ENCODE results near the gene RASSF10. TPM values are rescaled to one million over a fixed set of nuclear protein-coding genes. Genes with fewer than 3 reads are reported as not detected.
"Not testable (repeated sequence)": the region's sequence is repeated elsewhere in the genome, so short reads cannot be mapped to it uniquely, and the experiment has no call there.

The RASSF10 gene
- total and polyA plus RNA-seq, 5 experiments from 2014 or later = not detected

- DNase-seq = no peak
- Mint-ChIP-seq H3K36me3 (no peaks in the 10 kb centered on the region), H3K4me3 (no peak overlapping the region), H3K27me3 (peaks cover 14 to 47% (median 32%) of the 10 kb centered on the region in 5 donors), H3K9me3 (no peaks in the 10 kb centered on the region), H3K4me1 (no peaks in the 10 kb centered on the region), H3K27ac (no peak overlapping the region)
- POLR2A ChIA-PET = no interaction called here
- ATAC-seq = no peak
These were observed 27.1 kb downstream of the RASSF10 start for GRCh38 chr11:13036235-13036634.

GRCh38 chr11:13038366-13038765 is 29.2 kb downstream of the RASSF10 start:
- no peak overlapping the region for H3K4me3 Mint-ChIP-seq
- H3K27me3 Mint-ChIP-seq = peaks cover 15 to 47% (median 32%) of the 10 kb centered on the region in 5 donors
- no peaks in the 10 kb centered on the region for H3K36me3 Mint-ChIP-seq
- H3K9me3 Mint-ChIP-seq = no peaks in the 10 kb centered on the region
- POLR2A ChIA-PET = interaction anchor here (0.6 kb wide), 1 partner anchor 691 kb away, joined by 4 read pairs; no protein-coding TSS in a partner anchor
- H3K27ac Mint-ChIP-seq = no peak overlapping the region
- DNase-seq (no peak), ATAC-seq (no peak)
- H3K4me1 Mint-ChIP-seq = no peaks in the 10 kb centered on the region

DNA sequence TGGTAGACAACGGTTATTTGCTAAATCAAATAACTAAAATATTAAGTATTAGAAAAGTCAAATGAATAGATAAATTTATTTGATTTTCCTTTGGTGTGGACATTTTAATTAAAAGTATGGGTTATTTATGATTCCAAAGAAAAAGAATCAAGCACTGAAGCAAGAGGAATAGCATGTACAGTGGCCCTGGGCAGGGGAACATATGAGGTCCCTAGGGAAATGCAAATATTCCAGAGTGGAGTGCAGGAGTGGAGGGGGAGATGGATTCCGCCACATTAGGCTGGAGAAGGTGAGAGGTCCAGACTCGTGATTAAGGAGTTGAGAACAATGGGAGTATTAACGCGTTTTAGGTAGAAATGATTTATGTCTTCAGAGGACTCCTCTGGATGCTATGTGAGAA is 30.0 kb downstream of the RASSF10 start:
- no peaks in the 10 kb centered on the region for H3K36me3 Mint-ChIP-seq
- no peak overlapping the region for H3K4me3 Mint-ChIP-seq
- DNase-seq = no peak
- no peaks in the 10 kb centered on the region for H3K9me3 Mint-ChIP-seq
- H3K27me3 Mint-ChIP-seq = peaks cover 15 to 42% (median 30%) of the 10 kb centered on the region in 5 donors
- no peak overlapping the region for H3K27ac Mint-ChIP-seq
- POLR2A ChIA-PET = no interaction called here
- ATAC-seq = no peak
- H3K4me1 Mint-ChIP-seq = no peaks in the 10 kb centered on the region

- Mint-ChIP-seq H3K4me1 (no peaks in the 10 kb centered on the region), H3K36me3 (no peaks in the 10 kb centered on the region), H3K4me3 (no peak overlapping the region), H3K9me3 (no peaks in the 10 kb centered on the region), H3K27ac (no peak overlapping the region), H3K27me3 (peaks cover 8 to 23% (median 15%) of the 10 kb centered on the region in 5 donors)
- POLR2A ChIA-PET = no interaction called here
- no peak for DNase-seq
- no peak for ATAC-seq
These were observed 31.9 kb downstream of the RASSF10 start for GRCh38 chr11:13040969-13041561.

- H3K27ac Mint-ChIP-seq = no peak overlapping the region
- peaks cover 5 to 16% (median 9%) of the 10 kb centered on the region in 5 donors for H3K27me3 Mint-ChIP-seq
- H3K9me3 Mint-ChIP-seq = no peaks in the 10 kb centered on the region
- no peak for ATAC-seq
- POLR2A ChIA-PET = no interaction called here
- no peak for DNase-seq
- no peak overlapping the region for H3K4me3 Mint-ChIP-seq
- H3K36me3 Mint-ChIP-seq = no peaks in the 10 kb centered on the region
- no peaks in the 10 kb centered on the region for H3K4me1 Mint-ChIP-seq
These were observed 33.8 kb downstream of the RASSF10 start for GRCh38 chr11:13042873-13043342.

GRCh38 chr11:13043912-13044628 is 35.0 kb downstream of the RASSF10 start:
- DNase-seq = no peak
- Mint-ChIP-seq H3K27ac (no peak overlapping the region), H3K36me3 (no peaks in the 10 kb centered on the region), H3K4me3 (no peak overlapping the region), H3K9me3 (no peaks in the 10 kb centered on the region), H3K4me1 (no peaks in the 10 kb centered on the region), H3K27me3 (peaks cover 5 to 9% (median 7%) of the 10 kb centered on the region in 5 donors)
- no peak for ATAC-seq
- POLR2A ChIA-PET = no interaction called here

- ATAC-seq, POLR2A ChIA-PET, H3K36me3 Mint-ChIP-seq: not testable (repeated sequence)
These were observed 36.0 kb downstream of the RASSF10 start for GRCh38 chr11:13045089-13045488.

GRCh38 chr11:13045734-13046133 is 36.6 kb downstream of the RASSF10 start:
- Mint-ChIP-seq H3K36me3 (no peaks in the 10 kb centered on the region), H3K27ac (no peak overlapping the region), H3K27me3 (peaks cover 5 to 16% (median 10%) of the 10 kb centered on the region in 5 donors), H3K4me3 (no peak overlapping the region), H3K4me1 (no peaks in the 10 kb centered on the region), H3K9me3 (no peaks in the 10 kb centered on the region)
- ATAC-seq (no peak), DNase-seq (no peak)
- POLR2A ChIA-PET = no interaction called here

More at GRCh38 chr11:13045089-13045488, 36.0 kb downstream of the RASSF10 start:
- not testable (repeated sequence) for H3K4me3 Mint-ChIP-seq, H3K27me3 Mint-ChIP-seq, DNase-seq, H3K27ac Mint-ChIP-seq, H3K4me1 Mint-ChIP-seq, H3K9me3 Mint-ChIP-seq

DNA sequence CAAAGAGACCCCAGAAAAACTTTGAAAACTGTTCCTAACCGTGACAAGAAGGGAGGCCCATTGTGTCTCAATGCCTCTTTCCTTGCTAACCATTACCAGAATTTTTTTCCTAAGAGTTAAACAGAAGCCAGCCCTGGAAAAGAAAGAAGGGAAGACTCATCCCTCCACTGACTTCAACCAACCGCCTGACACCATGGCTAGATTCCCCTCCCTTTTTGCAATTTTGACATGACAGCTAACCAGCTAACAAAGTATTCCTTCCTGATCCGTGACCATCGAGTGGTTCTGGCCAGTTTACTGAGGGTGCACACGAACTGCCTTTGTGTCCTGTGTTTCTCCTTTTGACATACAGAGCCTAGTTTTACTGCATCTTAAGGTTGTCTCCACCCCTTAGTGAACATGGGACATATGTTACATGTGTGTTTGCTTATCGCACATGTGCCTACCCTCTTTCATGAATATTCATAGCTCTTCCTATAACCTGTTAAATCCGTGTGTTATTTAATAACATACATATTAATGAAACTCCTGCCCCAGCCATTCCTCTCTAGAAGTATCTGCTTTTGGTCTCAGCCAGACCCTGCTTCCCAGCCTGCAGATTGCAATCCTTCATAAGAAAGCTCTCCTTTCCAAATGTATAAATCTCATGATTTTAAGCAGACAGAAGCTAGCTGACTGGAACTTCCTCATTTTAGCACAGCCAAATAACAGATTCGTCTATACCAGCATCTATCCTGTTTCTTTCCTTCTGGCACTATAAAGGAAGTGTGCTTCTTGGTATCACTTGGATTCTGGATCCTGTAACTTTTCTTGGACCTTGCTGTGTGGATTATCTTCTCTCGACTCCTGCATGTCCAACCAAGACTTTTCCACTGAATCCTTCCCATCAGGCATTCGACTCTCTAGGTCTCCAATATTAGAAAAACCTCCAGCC is 37.8 kb downstream of the RASSF10 start:
- Mint-ChIP-seq H3K27ac (no peak overlapping the region), H3K4me1 (no peaks in the 10 kb centered on the region), H3K9me3 (no peaks in the 10 kb centered on the region), H3K4me3 (no peak overlapping the region), H3K36me3 (no peaks in the 10 kb centered on the region), H3K27me3 (peaks cover 7 to 26% (median 14%) of the 10 kb centered on the region in 5 donors)
- DNase-seq (no peak), ATAC-seq (no peak)
- POLR2A ChIA-PET = no interaction called here

GRCh38 chr11:13047884-13048283 is 38.8 kb downstream of the RASSF10 start:
- H3K27me3 Mint-ChIP-seq = peaks cover 7 to 29% (median 14%) of the 10 kb centered on the region in 5 donors
- POLR2A ChIA-PET = no interaction called here
- H3K4me3 Mint-ChIP-seq = no peak overlapping the region
- H3K4me1 Mint-ChIP-seq = no peaks in the 10 kb centered on the region
- H3K36me3 Mint-ChIP-seq = no peaks in the 10 kb centered on the region
- DNase-seq = no peak
- no peaks in the 10 kb centered on the region for H3K9me3 Mint-ChIP-seq
- no peak overlapping the region for H3K27ac Mint-ChIP-seq
- no peak for ATAC-seq

GRCh38 chr11:13051257-13051656 is 42.1 kb downstream of the RASSF10 start:
- DNase-seq (no peak), ATAC-seq (no peak)
- peaks cover 9 to 36% (median 21%) of the 10 kb centered on the region in 5 donors for H3K27me3 Mint-ChIP-seq
- POLR2A ChIA-PET = no interaction called here
- peaks cover 0 to 10% (median 5%) of the 10 kb centered on the region in 4 donors for H3K4me1 Mint-ChIP-seq
- H3K9me3 Mint-ChIP-seq = no peaks in the 10 kb centered on the region
- no peaks in the 10 kb centered on the region for H3K36me3 Mint-ChIP-seq
- H3K4me3 Mint-ChIP-seq = no peak overlapping the region
- H3K27ac Mint-ChIP-seq = no peak overlapping the region

DNA sequence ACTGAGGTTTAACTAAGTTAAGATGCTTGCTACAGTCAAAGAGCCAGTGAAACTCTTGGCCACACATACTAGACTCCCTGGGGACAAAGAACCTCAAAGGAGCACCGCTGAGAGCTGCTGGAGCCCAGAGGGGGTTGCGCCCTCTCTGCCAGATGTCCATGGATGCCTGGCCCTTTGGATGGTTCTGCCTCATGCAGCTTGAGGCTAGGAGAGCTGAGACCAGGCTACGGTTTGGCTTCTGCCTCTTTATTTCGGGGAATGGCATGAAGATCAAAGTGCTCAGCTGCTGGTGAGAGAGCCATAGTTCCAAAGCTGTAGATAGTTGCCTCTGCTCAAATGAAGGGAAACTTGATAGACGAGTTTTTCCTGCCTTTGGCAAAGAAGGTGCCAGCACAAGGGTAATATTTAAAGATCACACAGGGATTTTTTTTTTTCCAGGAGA is 43.0 kb downstream of the RASSF10 start:
- Mint-ChIP-seq H3K27me3 (peaks cover 12 to 45% (median 23%) of the 10 kb centered on the region in 5 donors), H3K27ac (no peak overlapping the region), H3K36me3 (no peaks in the 10 kb centered on the region), H3K4me3 (no peak overlapping the region), H3K4me1 (peaks cover 0 to 10% (median 5%) of the 10 kb centered on the region in 4 donors), H3K9me3 (no peaks in the 10 kb centered on the region)
- no peak for ATAC-seq
- POLR2A ChIA-PET = no interaction called here
- no peak for DNase-seq

Measured in naive thymus-derived CD8-positive, alpha-beta T cell (primary cell).